DND-41 (cell line): ENCODE measurements around the gene AGAP9.
"Not testable (repeated sequence)": the region's sequence is repeated elsewhere in the genome, so short reads cannot be mapped to it uniquely, and the experiment has no call there.

Source experiments
- ATAC-seq: fragments of 200-7000 bp; cut with Tn5 transposase; 3 replicates; pipeline ENCODE4 v1.9.1; 2021; ENCODE audit warnings: low read depth; ENCODE audit not compliant: insufficient read depth
- DNase-seq: peaks from one replicate; pipeline ENCODE4 v3.0.0-alpha.2; 2020
- H2AFZ ChIP-seq: 2 replicates; pipeline ENCODE4 v1.6.0; 2012; ENCODE audit warnings: low read depth, low read length
- H3K27ac ChIP-seq: 2 replicates; pipeline ENCODE4 v1.5.1; 2012; ENCODE audit warnings: low read length, inconsistent platforms
- H3K27me3 ChIP-seq: fragments of 200-600 bp; sonication (generic); 2 replicates; pipeline ENCODE4 v1.6.0; 2012; ENCODE audit warnings: low read length, mild to moderate bottlenecking, inconsistent platforms; ENCODE audit not compliant: insufficient read depth, poor library complexity
- H3K36me3 ChIP-seq: 2 replicates; pipeline ENCODE4 v1.5.1; 2012; ENCODE audit warnings: low read length, inconsistent platforms; ENCODE audit not compliant: insufficient read depth
- H3K4me1 ChIP-seq: 2 replicates; pipeline ENCODE4 v1.5.1; 2012; ENCODE audit warnings: mild to moderate bottlenecking, low read length; ENCODE audit not compliant: insufficient read depth
- H3K4me2 ChIP-seq: 2 replicates; pipeline ENCODE4 v1.6.0; 2012; ENCODE audit warnings: mild to moderate bottlenecking, moderate library complexity, low read length, inconsistent platforms; ENCODE audit not compliant: insufficient read depth
- H3K4me3 ChIP-seq, 2 experiments: fragments of 200-600 bp in 1 of 2; shearing (Covaris generic) in 1 of 2; 2 replicates each; pipeline ENCODE4 v1.5.1; 2012 to 2016; ENCODE audit warnings: inconsistent platforms in 2 of 2, low read length in 2 of 2, mild to moderate bottlenecking in 2 of 2, low read depth in 1 of 2, moderate library complexity in 1 of 2
- H3K79me2 ChIP-seq: 2 replicates; pipeline ENCODE4 v1.6.0; 2012; ENCODE audit warnings: low read length, inconsistent platforms; ENCODE audit not compliant: insufficient read depth
- H3K9ac ChIP-seq: 2 replicates; pipeline ENCODE4 v1.6.0; 2012; ENCODE audit warnings: low read depth, mild to moderate bottlenecking, inconsistent platforms, low read length, moderate library complexity
- H3K9me3 ChIP-seq: 2 replicates; pipeline ENCODE4 v1.5.1; 2012; ENCODE audit warnings: low read length, moderate library complexity, mild to moderate bottlenecking, inconsistent platforms; ENCODE audit not compliant: insufficient read depth, severe bottlenecking
- H4K20me1 ChIP-seq: 2 replicates; pipeline ENCODE4 v1.6.0; 2012; ENCODE audit warnings: low read length; ENCODE audit not compliant: insufficient read depth
- CTCF ChIP-seq: IDR thresholded peaks from 2 replicates; pipeline ENCODE4 v1.5.1; 2012; ENCODE audit warnings: borderline replicate concordance, low read length, moderate library complexity, mild to moderate bottlenecking; ENCODE audit not compliant: poor library complexity, severe bottlenecking; ENCODE audit errors: extremely low read depth

The AGAP9 gene

GRCh38 chr10:47552719-47553118 is 29.3 kb upstream of the AGAP9 start:
- DNase-seq (peak; percentile 51), ATAC-seq (peak; percentile 58)
- H3K4me3 ChIP-seq: peak overlapping the region; percentile 77 to 95; a peak in 3 of 4 replicates
- H3K36me3 ChIP-seq, H3K27me3 ChIP-seq, H3K9me3 ChIP-seq, H3K4me1 ChIP-seq, H3K79me2 ChIP-seq, H3K27ac ChIP-seq, H4K20me1 ChIP-seq: not testable (repeated sequence)
- H3K9ac ChIP-seq: peak overlapping the region; percentile 73
- peak overlapping the region; percentile 97 for H2AFZ ChIP-seq
- peak overlapping the region; percentile 68 for H3K4me2 ChIP-seq
- TF ChIP-seq CTCF: peak; percentile 36

- H3K9me3 ChIP-seq, DNase-seq, H4K20me1 ChIP-seq, H3K4me2 ChIP-seq, H3K4me3 ChIP-seq, H2AFZ ChIP-seq, H3K27me3 ChIP-seq, H3K79me2 ChIP-seq, H3K9ac ChIP-seq, H3K4me1 ChIP-seq, H3K27ac ChIP-seq, H3K36me3 ChIP-seq, ATAC-seq: not testable (repeated sequence)
Measured at GRCh38 chr10:47547286-47547685, 23.8 kb upstream of the AGAP9 start.

DNA sequence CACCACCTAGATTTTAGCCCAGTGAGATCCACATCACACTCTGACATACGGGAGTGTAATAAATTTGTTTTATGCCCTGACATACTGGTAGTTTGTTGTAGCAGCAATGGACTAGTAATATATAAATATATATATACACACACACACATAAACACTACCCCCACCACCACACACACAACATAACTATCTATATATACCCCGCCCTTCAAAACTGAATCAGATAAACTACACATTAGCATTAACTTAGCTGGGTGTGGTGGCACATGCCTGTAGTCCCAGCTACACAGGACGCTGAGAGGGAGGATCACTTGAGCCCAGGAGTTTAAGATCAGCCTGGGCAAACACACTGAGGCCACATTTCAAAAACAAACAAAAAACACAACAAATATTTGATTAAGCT is 13.0 kb upstream of the AGAP9 start:
- H3K27ac ChIP-seq, H3K27me3 ChIP-seq, ATAC-seq, H4K20me1 ChIP-seq, DNase-seq, H3K4me1 ChIP-seq, H3K9ac ChIP-seq, H3K9me3 ChIP-seq, H3K79me2 ChIP-seq, H3K36me3 ChIP-seq, H3K4me2 ChIP-seq, H2AFZ ChIP-seq, H3K4me3 ChIP-seq: not testable (repeated sequence)

DNA sequence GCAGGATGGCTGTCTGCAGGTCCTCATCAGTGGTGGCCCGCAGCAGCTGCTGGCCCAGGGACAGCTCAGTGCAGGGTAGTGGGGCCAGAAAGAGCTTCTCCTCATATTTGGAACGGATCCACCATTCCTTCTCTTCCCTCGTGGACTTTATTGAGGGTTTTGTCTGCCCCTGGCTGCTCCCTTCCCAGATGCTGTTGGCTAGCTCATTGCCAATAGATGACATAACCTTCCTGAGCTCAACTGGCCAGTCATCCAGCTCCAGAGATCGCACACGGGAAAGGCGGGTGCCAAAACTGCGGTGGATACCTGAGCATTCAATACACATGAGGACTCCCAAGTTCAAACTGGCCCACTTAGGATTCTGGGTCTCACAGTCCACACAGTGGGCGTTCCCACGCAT is 21.1 kb downstream of the AGAP9 start:
- H3K4me1 ChIP-seq, H2AFZ ChIP-seq, H3K9ac ChIP-seq, H3K36me3 ChIP-seq, H3K4me2 ChIP-seq, H3K9me3 ChIP-seq, H3K27me3 ChIP-seq, H4K20me1 ChIP-seq, H3K27ac ChIP-seq, ATAC-seq, DNase-seq, H3K4me3 ChIP-seq, H3K79me2 ChIP-seq: not testable (repeated sequence)

DNA sequence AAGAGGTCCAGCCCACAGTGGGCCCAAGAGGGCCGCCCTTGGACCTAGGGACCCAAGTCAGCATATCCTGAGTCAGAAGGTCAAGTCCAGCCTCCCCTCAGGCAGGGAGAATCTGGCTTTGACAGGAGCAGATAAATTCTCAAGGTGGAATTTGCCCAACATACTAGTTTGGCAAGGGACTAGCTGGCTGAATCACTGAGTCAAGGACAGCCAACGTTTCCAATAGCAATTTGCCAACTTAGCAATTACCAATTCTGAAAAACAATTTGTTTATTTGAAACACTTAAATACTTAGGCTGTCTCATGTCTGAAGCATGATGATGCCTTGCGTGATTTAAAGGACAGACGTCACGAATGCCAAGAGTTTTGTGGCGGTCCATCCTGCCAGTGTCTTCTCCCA is 29.2 kb downstream of the AGAP9 start:
- H3K4me1 ChIP-seq, H3K36me3 ChIP-seq, H3K9me3 ChIP-seq, H3K9ac ChIP-seq, H3K27ac ChIP-seq, H3K27me3 ChIP-seq, H3K79me2 ChIP-seq, H2AFZ ChIP-seq, ATAC-seq, H4K20me1 ChIP-seq, H3K4me2 ChIP-seq, H3K4me3 ChIP-seq, DNase-seq: not testable (repeated sequence)

DNA sequence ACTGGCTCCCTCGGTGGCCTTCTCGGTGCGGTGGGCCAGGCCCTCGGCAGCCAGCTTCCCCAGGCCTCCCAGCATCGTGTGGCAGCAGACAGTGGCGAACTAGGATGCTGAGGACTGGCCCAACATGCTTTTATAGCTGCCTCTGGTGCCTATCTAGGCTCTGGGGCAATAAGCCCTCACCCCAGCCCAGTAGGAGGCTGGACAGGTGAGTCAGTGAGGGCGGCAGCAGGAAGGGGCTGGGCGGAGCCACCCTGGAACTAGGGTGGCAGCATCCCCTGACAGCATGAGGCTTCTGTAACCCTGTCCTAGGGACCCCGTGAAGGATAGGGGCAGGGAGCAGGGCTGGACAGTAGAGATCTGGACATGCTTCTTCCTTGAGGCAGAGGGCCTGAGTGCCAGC is 31.8 kb downstream of the AGAP9 start, which contains the start of gene FAM25G:
TSS of gene FAM25G (minus strand) at position 101 of the 400 bp plus-strand sequence. CDS start at position 75, 26 bp downstream.
- not testable (repeated sequence) for H3K79me2 ChIP-seq, H4K20me1 ChIP-seq, H3K27ac ChIP-seq, H3K27me3 ChIP-seq, H3K9ac ChIP-seq, H2AFZ ChIP-seq, H3K9me3 ChIP-seq, H3K4me2 ChIP-seq, H3K36me3 ChIP-seq, H3K4me1 ChIP-seq, DNase-seq, ATAC-seq, H3K4me3 ChIP-seq

GRCh38 chr10:47489630-47490029 is 33.8 kb downstream of the AGAP9 start:
- not testable (repeated sequence) for H3K27me3 ChIP-seq, H3K27ac ChIP-seq, H3K9ac ChIP-seq, H2AFZ ChIP-seq, H3K4me3 ChIP-seq, H3K4me1 ChIP-seq, H3K36me3 ChIP-seq, H3K4me2 ChIP-seq, H3K79me2 ChIP-seq, ATAC-seq, DNase-seq, H4K20me1 ChIP-seq, H3K9me3 ChIP-seq

DNA sequence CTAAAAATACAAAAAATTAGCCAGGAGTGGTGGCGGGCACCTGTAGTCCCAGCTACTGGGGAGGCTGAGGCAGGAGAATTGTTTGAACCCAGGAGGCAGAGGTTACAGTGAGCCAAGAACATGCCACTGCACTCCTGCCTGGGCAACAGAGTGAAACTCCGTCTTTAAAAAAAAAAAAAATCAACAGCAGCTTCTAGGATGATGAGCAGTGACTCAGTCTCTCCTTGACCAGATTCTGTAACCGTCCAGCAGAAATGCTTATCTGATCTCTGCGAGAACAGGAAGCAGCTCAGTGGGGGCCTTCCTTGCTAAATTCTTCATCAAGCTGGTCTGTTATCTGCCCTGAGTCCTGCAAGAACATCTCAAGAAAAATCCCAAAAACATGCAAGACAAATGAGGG is 37.5 kb downstream of the AGAP9 start:
- H3K9ac ChIP-seq, H3K36me3 ChIP-seq, ATAC-seq, H3K4me2 ChIP-seq, H3K9me3 ChIP-seq, H2AFZ ChIP-seq, H3K27ac ChIP-seq, H3K79me2 ChIP-seq, H4K20me1 ChIP-seq, H3K4me1 ChIP-seq, H3K27me3 ChIP-seq, DNase-seq, H3K4me3 ChIP-seq: not testable (repeated sequence)
